GM12801 (cell line): Measurements from ENCODE around the gene BEST2.

Source experiments
- CTCF ChIP-seq: IDR thresholded peaks from one replicate; pipeline ENCODE4 v1.5.1; 2011; ENCODE audit warnings: control low read depth; ENCODE audit not compliant: insufficient read length; ENCODE audit errors: extremely low read depth

Gene BEST2

GRCh38 chr19:12783291-12783848, 31.8 kb downstream of the BEST2 start:
- TF ChIP-seq CTCF, result no peak

GRCh38 chr19:12783849-12784393, 32.3 kb downstream of the BEST2 start:
- no peak for TF ChIP-seq CTCF

DNA sequence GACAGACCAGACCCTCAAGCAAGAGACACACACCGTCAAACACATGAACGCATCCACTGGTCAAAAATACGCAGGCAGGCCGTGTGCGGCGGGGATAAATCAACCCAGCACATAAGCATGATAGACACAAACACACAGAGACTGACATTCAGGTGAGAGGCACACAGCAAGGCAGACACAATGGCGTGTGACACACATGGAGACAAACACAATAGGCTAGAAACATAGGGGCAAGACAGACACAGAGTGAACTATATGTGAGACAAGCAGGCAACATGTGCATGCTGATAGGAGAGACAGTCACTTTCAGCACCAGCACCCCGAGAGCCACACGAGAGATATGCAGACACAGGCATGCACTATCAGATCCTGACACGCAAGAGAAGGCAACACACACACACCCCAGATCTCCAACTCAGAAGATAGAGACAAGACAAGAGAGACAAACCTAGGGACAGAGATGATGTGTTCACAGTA, 32.8 kb downstream of the BEST2 start:
- no peak for TF ChIP-seq CTCF

- no peak for TF ChIP-seq CTCF
Observed at GRCh38 chr19:12784871-12785430, 33.4 kb downstream of the BEST2 start.

- TF ChIP-seq CTCF, result no peak
Observed at GRCh38 chr19:12785431-12786031, 33.9 kb downstream of the BEST2 start.

GRCh38 chr19:12786141-12786870, 34.7 kb downstream of the BEST2 start:
- no peak for TF ChIP-seq CTCF

DNA sequence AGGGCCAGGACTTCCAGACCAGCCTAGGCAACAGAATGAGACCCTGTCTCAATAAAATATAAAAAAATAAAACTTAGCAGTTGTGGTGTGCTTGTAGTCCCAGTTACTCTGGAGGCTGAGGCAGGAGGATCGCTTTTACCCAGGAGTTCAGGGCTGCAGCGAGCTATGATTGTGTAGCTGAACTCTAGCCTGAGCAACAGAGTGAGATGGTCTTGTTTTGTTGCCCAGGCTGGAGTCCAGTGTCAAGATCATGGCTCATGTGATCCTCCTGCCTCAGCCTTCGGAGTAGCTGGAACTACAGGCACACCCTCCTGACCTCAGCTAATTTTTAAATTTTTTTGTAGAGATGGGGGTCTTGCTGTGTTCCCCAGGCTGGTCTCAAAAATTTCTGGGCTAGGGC, 35.4 kb downstream of the BEST2 start:
- TF ChIP-seq CTCF, result no peak
